Vagina (tissue), 2 donors: ENCODE results near the gene GOLGA8S.
"Not testable (repeated sequence)": the region's sequence is repeated elsewhere in the genome, so short reads cannot be mapped to it uniquely, and the experiment has no call there.

Source experiments
- CTCF ChIP-seq, 3 experiments: fragments of 450-650 bp in 2 of 3; fragments of 200-600 bp in 1 of 3; sonication (generic) in 1 of 3; IDR thresholded peaks; one replicate each; pipeline ENCODE4 v1.5.1; 2017 to 2019; ENCODE audit warnings: antibody characterized with exemption in 3 of 3, mild to moderate bottlenecking in 2 of 3, moderate library complexity in 2 of 3
- POLR2AphosphoS5 ChIP-seq, 2 donors: sonication (generic); formaldehyde crosslinking; IDR thresholded peaks; one replicate each; pipeline ENCODE4 v1.9.0; 2017; ENCODE audit warnings: antibody characterized with exemption in 2 of 2, mild to moderate bottlenecking in 2 of 2, low read depth in 1 of 2; ENCODE audit not compliant: insufficient read depth in 1 of 2

- TF ChIP-seq POLR2AphosphoS5 (IDR thresholded peaks at IDR 0.05; ENCODE audit: insufficient read depth in 1 of 2, low read depth in 1 of 2); CTCF (IDR thresholded peaks at IDR 0.05): not testable (repeated sequence)
Observed at GRCh38 chr15:23304805-23305204, 49.7 kb upstream of the GOLGA8S start.
